HG02973 (cell line): ENCODE data around the gene SLC39A13.

ENCODE experiments used
- ATAC-seq: cut with Tn5 transposase; IDR thresholded peaks from one replicate; pipeline ENCODE4 v1.9.1; 2021; ENCODE audit warnings: moderate library complexity; ENCODE audit not compliant: unreplicated experiment

SLC39A13 gene

DNA sequence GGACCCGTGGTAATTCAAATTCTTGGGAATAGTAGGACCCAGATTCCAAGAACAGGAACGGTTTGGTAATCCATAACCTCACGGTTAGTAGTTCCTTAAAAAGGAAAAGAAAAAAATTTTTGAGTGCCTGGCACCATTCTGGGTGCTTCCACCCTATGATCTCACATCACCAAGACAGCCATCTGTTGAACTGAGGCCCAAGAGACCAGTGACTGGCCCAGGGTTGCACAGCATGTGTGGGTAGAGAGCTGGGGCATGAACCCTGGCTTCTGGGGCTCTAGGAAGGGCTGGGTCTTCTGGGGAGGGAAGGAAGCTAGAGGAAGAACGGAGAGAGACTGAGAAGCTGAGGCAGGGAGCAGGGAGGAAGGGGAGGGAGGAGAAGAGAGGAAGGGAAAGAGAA lies 25.3 kb upstream of the SLC39A13 start:
- no peak for ATAC-seq

DNA sequence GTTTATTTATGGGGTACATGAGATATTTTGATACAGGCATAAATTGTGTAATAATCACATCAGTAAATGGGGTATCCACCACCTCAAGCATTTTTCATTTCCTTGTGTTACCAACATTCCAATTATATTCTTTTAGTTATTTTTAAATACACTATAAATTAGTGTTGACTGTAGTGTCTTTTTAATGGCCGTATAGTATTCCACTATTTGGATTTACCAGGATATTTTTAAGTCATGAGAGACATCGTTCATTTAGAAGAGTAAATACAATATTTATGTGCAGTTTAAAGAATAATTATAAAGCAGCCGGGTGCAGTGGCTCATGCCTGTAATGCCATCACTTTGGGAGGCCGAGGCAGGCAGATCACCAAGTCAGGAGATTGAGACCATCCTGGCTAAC lies 23.9 kb upstream of the SLC39A13 start:
- ATAC-seq, result no peak

DNA sequence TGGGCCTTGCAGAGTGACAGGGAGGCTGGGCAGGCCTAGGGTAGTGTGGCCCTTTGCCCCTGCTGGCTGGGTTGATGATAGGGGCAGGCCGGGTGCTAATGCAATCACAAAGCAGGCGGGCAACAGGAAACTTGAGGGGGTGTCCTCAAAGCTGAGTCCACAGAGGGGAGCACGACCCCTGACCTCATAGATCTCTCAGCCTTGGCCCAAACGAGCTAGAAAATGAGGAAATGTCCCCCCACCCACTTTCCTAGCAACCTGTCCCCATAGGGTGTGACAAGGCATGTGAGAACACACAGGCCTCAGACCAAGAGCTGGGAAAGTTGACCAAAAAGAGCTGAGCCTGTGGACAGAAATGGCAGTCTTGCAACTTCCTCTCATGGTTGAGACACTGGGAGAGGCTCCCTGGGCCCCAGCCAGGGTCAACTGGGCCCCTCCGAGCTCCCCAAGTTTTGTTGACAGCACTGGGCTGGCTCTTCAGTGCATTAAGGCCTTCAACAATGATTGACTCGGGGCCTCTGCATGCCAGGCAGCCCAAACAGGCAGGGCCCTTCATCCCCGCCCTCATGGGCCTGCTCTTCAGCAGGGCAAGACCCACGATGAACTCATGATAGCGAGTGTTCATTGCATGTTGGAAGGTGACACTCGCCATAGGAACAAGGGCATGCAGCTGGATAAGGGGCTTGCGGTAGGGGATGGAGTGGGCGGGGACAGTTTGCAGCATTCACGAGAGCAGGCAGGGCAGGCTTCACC lies 20.3 kb upstream of the SLC39A13 start:
- ATAC-seq, result no peak

DNA sequence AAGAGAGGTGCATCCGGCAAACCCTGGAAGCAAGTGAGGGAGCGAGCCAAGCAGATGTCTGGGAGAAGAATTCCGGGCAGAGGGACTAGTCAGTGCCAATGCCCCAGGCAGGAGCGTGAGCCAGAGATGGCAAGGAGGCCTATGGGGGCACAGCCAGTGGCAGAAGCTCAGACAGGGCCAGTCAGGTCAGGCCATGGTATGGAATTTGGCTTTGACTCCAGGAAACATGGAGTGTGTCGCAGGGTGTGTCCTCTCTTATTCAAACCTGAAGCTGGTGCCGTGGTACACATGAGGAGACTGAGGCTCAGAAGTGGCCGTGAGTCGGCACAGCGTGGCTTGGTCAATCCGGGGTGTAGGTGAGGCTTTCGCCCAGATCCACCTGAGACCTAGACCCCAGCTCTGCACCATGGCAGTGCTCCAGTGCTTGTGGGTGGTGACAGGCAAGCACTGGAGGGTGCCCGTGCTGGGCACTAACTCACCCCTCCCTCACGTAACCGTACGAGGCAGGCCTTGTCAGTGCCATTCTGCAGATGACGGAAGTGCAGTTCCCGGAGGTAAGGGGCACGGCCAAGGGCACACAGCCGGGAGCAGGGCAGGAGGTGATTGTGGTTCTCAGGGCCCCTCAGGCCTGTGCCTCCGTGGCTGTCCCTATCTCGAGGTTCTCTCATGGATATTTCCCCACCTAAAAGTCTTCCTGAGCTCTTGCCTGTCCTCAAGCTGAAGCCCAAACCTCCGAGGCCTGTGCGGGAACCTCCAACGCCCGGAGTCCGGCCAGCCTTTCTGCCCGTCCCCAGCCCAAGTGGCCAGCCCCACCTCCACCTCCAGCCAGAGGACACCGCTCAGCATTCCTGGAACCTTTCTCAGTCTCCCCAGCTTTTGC lies 19.5 kb upstream of the SLC39A13 start:
- no peak for ATAC-seq

GRCh38 chr11:47389577-47390421 lies 18.6 kb upstream of the SLC39A13 start:
- no peak for ATAC-seq

GRCh38 chr11:47390422-47390760 lies 18.0 kb upstream of the SLC39A13 start:
- ATAC-seq, result no peak

DNA sequence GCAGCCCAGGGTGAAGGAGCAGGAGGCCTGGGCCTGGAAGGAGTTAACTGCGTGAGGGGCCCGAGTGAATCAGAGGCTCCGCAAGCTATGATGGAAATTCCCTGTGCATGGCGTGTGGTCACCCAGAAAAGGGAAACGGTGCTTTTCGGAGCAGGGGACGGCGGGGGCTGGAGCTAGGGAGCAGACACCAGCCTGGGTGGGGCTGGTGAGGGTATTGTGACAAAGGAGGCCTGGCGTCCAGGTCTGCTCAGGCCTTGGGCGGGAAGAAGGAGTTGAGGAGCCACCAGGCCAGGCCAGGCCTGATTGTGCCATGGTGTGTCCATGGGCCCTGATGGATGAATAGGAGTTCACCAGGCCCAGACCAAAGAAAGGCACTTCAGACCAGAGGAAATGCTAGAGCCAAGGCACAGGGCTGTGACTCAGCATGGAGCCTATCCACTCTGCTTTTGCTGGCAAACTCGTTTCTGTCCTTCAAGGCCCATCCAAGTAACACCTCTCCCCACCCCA lies 17.3 kb upstream of the SLC39A13 start:
- ATAC-seq, result no peak

DNA sequence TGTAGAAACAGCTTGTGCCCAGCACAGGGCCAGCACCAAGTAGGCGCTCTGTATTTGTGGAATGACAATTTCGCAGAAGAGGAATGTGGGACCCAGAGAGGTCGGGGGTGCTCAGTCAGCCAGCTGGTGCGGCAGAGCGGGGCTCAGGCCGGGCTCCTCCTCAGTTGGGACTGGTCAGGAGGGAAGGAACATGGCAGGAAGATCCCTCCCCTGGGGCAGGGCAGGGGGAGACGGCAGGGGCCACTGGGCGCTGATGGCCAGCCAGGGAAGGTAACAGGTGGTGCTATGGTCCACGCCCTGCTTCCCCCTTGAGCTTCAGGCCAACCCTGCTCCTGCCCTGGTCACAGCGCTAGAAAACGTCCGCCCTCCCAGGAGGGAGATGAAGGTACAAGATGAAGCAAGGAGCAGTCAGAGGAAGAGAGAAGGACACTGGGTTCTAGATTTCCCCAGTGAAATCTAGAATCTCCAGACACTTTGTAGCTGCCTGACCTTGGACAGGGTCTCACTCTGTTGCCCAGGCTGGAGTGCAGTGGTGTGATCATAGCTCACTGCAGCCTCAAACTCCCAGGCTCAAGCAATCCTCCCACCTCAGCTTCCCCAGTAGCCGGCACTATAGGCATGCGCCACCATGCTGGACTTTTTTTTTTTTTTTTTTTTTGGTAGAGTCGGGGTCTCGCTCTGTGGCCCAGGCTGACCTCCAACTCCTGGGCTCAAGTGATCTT lies 16.5 kb upstream of the SLC39A13 start:
- no peak for ATAC-seq

DNA sequence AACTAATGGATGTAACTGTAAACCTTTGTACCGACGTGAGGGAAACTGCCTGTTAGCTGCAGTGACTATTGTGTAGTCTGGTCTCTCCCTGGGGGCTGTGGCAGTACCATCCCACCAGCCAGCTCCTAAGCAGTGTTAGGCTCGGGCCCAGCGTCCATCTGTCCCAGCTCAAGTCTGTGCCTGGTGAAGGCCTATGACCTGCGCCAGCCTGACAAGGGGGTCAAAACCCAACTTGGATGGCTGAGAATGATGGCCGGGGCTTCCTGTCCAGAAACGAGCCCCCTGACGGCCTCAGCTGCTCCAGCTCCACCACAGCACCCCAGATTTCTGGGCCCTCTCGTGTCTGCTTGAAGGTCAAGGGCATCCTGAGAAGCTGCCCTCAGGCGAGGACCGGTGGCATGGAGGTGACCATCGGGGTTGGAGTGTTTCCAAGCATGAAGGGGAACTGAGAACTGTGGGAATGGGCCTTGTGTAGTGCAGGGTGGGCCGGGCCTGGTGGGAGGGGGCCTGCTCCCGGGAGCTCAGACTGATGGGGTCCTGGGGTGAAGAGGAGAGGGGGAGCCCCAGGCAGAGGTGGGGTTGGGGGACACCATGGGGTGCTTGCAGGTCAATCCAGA lies 15.7 kb upstream of the SLC39A13 start:
- no peak for ATAC-seq

GRCh38 chr11:47393163-47394049 lies 15.0 kb upstream of the SLC39A13 start:
- ATAC-seq, result no peak

DNA sequence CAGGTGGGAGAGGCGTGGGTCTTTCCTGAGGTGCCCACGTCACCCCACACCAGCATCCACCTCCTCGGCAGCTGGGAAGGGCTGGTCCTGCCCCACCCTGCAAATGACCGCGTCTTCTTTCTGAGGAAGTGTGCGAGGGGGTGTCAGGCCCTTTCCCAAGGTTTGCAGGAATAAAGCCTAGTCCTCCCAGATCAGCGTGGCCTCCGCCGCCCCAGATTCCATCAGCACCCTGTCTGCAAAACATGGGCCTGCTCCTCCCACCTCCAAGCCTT lies 14.4 kb upstream of the SLC39A13 start:
- no peak for ATAC-seq

GRCh38 chr11:47394322-47395222 lies 13.8 kb upstream of the SLC39A13 start:
- peak; percentile 48 for ATAC-seq

DNA sequence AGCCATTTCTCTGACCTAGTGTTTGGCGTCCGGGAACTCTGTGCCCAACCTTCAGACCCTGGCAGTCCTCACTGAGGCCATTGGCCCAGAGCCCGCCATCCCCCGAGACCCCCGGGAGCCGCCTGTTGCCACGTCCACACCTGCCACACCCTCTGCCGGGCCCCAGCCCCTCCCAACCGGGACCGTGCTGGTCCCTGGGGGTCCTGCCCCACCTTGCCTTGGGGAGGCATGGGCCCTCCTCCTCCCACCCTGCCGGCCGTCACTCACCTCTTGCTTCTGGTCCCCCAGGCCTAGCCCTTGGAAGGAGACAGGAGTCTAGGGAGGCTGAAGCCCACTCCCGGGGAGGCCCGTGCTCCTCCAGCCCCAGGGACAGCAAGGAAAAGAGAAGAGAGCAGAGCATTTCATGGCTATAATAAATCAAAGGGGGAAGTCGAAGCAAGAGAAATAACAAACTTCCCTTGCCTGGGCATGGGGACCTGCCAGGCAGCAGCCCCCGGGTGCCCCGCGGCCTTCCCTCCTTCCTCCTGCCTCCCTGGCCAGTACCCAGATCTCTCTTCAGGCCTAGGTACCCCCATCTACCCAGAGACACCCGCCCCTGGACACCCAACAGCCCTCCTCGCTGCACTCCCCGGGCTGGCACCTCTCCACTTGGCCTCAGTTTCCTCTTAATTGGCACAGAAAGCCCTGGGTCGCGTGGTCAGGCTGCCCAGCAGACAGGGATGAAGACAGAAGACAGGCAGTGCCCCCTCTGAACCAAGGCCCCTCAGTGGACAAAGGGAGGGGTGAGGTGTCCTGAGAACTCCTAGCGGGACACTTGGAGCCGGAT lies 13.0 kb upstream of the SLC39A13 start:
- ATAC-seq, result no peak

- no peak for ATAC-seq
Observed at GRCh38 chr11:47396049-47396320, 12.4 kb upstream of the SLC39A13 start.

DNA sequence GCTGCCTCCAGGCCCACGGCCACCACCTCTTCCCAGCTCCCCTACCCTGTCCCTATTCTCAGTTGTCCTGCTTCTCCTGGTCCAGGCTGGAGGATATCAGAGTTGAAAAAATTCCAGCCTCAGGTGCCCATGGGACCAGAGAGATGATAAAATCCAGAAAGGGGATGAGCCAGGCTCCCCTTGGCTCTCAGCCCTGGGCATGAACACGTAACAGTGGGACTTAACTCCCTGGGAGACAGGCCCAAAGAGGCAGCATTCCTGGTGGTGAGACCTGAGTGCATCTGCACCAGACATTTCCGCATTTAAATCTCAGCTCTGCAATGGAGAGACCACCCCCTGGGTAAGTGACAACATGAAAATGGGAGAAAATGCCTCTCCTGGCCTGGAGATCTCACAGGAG lies 10.4 kb upstream of the SLC39A13 start:
- no peak for ATAC-seq

GRCh38 chr11:47398551-47398950 lies 9.8 kb upstream of the SLC39A13 start:
- ATAC-seq, result no peak

DNA sequence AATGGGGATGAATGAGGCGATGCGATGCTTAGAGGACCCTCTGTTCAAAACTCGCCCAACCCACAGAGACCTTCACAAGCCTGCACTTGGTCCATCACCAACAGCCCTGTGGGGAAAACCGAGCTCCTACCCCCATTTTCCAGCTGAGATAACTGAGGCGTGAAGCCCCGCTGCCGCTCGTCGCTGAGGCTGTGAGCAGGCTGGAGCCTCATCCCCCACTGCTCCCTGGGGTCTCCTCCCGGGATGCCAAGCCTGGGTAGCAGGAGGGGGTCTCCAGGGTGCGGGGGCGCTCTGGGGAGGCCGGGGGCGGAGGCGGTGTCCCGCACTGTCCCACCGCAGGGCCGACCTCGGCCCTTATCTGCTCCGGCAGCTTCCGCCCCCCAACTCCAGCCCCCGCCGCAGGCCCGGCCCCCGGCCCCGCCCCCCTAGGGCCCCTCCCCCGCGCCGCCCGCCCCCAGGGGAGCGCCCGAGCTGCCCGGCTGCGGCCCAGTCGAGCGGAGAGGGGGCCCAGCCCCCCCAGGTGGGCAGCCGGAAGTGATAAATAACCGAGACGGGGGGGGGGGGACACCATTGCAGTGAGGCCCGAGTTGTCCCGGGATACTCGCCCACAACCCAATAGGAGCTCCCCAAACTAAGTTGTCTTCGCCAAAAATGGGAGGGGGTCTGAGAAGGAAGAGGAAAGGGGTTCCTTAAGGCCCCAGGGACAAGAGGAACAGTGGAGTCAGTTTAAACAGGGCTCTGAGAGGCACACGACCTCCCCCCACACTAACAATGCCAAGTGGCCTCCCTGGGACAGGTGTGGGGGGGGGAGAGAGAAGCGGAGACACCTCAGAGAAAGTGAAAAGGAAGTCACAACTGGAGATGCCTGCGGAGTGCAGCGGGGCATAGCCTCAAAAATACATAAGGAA lies 8.3 kb upstream of the SLC39A13 start:
- peak; percentile 31 for ATAC-seq
